GM12873 (cell line): ENCODE results near the gene ABR.

Experiments
- TF ChIP-seq, protein P1 (sequence below): IDR thresholded peaks from 2 replicates; pipeline ENCODE4 v1.5.1; 2012; ENCODE audit warnings: low read depth, mild to moderate bottlenecking, moderate library complexity, low read length, control low read depth; ENCODE audit not compliant: insufficient read depth; ENCODE audit errors: missing control alignments

The ABR gene

DNA sequence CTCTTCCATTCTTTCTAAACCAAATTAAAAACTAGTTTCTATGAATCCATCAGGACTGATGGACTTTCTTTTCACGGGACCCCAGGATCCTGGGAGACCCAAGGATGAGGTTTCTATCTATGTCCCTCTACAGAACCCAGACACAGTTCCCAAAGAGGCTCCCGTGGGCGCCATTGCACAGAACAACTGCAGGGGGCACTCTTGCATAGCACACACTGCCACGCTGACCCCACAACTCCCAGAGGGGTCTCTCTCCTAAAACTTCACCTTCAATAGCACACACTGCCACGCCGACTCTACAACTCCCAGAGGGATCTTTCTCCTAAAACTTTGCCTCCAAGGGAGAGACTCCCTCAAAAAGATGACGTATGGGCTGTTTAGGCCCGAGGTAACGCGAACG, 9.0 kb downstream of the ABR start:
- TF ChIP-seq, protein P1, sequence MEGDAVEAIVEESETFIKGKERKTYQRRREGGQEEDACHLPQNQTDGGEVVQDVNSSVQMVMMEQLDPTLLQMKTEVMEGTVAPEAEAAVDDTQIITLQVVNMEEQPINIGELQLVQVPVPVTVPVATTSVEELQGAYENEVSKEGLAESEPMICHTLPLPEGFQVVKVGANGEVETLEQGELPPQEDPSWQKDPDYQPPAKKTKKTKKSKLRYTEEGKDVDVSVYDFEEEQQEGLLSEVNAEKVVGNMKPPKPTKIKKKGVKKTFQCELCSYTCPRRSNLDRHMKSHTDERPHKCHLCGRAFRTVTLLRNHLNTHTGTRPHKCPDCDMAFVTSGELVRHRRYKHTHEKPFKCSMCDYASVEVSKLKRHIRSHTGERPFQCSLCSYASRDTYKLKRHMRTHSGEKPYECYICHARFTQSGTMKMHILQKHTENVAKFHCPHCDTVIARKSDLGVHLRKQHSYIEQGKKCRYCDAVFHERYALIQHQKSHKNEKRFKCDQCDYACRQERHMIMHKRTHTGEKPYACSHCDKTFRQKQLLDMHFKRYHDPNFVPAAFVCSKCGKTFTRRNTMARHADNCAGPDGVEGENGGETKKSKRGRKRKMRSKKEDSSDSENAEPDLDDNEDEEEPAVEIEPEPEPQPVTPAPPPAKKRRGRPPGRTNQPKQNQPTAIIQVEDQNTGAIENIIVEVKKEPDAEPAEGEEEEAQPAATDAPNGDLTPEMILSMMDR: peak; percentile 56

DNA sequence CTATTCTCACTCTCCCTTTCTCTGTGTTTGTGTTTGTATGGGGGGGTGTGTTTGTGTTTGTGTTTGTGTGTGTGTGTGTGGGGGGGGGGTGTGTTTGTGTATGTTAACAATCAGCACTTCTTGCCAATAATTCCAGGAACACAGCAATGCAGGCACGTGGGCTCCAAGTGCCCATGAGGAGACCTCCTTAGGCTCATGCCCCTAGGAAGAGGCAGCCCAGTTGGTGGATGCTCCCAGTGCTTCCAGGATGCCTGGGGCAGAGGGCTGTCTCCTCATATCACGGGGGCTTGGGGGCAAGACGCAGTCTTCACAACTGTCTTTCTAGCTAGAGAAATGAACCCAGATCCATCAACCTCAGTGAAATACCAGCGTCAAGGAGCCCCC, 9.9 kb downstream of the ABR start:
- TF ChIP-seq, protein P1: no peak

DNA sequence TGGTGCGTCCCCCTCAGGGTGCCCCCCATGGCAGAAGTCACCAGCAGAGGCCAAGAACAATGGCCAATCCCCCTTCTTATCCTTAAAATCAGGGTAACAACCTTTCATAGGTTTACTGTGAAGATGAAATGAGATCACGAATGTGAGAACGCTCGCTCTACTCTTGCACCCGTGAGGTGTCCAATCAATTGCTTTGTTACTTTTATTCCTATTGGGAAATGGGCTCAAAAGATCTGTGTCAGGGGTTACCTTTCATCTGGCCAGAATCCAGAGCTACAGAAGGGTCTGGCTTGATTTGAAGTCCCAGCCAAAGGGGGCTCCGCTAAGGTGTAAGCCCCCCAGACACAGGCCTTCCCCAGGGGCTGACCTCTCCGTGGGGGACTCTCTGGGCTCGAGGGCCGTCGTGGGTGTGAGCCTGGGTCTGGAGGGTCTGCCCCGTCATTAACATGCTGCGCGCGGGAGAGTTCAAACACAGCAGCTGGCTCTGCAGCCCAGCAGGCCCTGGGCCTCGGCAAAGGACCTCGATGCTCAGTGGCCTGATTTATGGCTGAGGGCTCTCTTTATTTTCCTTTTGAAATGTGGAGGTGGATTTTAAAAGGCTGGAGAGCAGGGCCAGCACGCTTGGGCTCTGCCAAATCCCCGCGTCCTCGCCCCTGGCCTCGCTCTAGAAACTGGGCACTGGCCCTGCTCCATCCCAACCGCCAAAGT, 10.4 kb downstream of the ABR start:
- TF ChIP-seq, protein P1: no peak

DNA sequence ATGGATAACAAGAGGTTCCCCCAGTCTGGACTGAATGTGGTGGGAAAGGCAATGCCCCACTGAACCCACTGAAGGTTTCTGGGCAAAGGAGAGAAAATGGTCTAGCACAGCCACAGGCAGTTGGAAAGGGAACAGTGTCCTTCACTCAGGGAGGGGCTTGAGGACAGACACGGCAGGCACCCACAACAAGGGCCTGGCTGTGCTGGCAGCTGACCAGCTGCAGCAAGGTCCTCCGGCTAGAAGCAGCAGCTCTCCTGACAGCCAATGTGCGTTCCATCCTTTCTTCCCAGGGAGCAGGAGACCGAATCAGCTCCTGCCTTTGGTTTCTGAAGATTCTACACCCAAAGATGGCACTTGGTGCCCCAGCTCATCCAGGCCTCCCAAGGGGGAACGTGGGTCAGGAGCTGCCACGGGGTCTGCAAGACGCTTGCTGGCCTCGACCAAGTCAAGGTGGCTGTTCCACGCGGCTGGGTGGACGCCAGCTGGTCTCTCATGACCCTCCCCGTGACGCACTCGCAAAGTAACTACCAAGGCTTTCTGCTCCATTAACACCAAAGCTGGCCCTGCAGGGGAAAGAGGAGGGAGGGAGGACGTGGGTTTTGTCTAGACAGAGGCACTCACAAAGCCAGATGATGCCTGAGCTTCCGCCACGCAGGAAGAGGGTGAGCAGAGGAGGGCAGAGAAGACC, 11.1 kb downstream of the ABR start:
- TF ChIP-seq, protein P1: no peak

DNA sequence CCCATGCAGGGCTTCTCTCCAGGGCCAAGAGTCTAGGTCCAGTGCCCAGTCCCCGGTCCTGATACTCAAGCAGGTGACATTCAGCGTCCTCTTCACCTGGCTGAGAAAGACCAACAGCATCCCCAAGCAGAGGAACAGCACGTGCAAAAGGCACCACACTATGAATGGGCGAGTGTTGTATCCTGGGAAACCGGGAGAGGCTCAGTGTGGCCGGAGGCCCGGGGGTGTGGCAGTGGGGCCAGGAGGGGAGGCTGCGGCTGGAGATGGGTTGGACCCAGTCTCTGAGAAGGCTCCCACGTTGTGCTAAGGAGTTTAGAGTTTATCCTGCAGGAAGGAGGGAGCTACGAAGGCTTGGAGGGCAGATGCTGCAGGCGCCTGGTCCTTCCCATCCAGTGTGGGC, 13.5 kb downstream of the ABR start:
- TF ChIP-seq, protein P1: no peak

DNA sequence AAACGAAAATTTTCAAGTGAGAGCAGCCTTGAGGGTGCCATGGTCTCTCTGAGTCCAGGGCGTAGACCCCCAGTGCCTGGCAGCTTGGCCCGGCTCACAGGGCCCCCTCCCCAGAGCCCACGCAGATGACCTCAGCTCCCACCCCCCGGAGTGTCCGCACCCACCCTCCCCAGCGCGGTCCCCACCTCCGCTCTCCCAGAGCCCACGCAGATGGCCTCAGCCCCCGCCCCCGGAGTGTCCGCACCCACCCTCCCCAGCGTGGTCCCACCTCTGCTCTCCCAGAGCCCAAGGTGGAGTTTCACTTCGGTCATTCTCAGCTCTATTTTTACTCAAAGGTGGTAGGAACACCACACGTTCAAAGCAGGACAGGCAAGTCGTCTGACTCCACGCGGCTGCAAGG, 13.9 kb downstream of the ABR start:
- TF ChIP-seq, protein P1: no peak

DNA sequence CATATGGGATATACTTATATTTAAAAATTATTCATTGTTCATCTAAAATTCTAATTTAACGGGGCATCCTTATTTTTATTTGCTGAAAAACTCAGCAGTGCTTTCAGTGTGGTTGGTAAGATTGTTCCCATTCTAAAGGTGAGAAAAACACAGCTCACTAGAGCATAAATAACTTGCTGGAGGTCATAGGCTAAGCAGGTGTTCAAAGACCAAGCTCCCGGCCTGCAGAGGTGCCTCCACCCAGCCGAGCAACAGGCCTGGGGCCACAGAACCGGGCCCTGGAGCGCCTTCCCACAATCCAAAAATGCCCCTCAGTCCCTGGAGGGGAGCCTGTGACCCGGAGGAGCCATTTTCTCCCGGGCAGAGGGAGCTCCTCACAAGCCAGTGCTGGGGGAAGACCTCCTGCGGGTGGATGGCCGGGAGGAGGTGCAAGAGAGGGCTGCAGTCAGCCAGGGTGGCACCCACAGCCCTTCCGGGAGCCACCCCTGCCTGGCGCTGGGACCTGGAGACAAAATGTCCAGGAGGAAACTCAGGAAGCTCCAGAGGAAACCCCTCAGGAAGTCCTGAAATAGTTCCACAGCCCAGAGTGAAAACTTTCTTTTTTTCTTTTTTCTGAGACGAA, 14.7 kb downstream of the ABR start:
- TF ChIP-seq, protein P1: no peak
